Loucy (cell line): ENCODE data around the gene TSLP.

Source experiments
- H2AFZ ChIP-seq: fragments of 200-600 bp; sonication (generic); 2 replicates; pipeline ENCODE4 v1.6.0; 2016; ENCODE audit warnings: antibody characterized with exemption, mild to moderate bottlenecking, low read length, moderate library complexity
- H3F3A ChIP-seq: fragments of 200-600 bp; 2 replicates; pipeline ENCODE4 v1.6.0; 2016; ENCODE audit warnings: antibody characterized with exemption, low read depth, mild to moderate bottlenecking
- H3K27me3 ChIP-seq: fragments of 200-600 bp; sonication (generic); 2 replicates; pipeline ENCODE4 v1.6.1; 2014; ENCODE audit warnings: low read length, mild to moderate bottlenecking; ENCODE audit not compliant: insufficient read depth, poor library complexity, severe bottlenecking
- H3K36me3 ChIP-seq: fragments of 200-600 bp; sonication (generic); 2 replicates; pipeline ENCODE4 v1.6.1; 2016; ENCODE audit warnings: low read length; ENCODE audit not compliant: insufficient read depth
- H3K4me1 ChIP-seq: fragments of 200-600 bp; sonication (generic); 2 replicates; pipeline ENCODE4 v1.5.1; 2014; ENCODE audit warnings: low read length, mild to moderate bottlenecking; ENCODE audit not compliant: insufficient read depth, poor library complexity, severe bottlenecking
- H3K4me2 ChIP-seq: fragments of 200-600 bp; sonication (generic); 2 replicates; pipeline ENCODE4 v1.6.0; 2014; ENCODE audit warnings: antibody characterized with exemption, low read length, low read depth, mild to moderate bottlenecking; ENCODE audit not compliant: poor library complexity, severe bottlenecking
- H3K4me3 ChIP-seq: fragments of 200-600 bp; sonication (generic); 2 replicates; pipeline ENCODE4 v1.5.1; 2014; ENCODE audit warnings: low read length, mild to moderate bottlenecking, mixed read lengths; ENCODE audit not compliant: poor library complexity, severe bottlenecking
- H3K79me2 ChIP-seq: fragments of 200-600 bp; sonication (generic); 2 replicates; pipeline ENCODE4 v1.6.1; 2014; ENCODE audit warnings: low read length; ENCODE audit not compliant: insufficient read depth
- H3K9ac ChIP-seq: fragments of 200-600 bp; sonication (generic); 2 replicates; pipeline ENCODE4 v1.6.0; 2014; ENCODE audit warnings: mild to moderate bottlenecking, low read depth, low read length, moderate library complexity; ENCODE audit not compliant: poor library complexity, severe bottlenecking
- H3K9me2 ChIP-seq: fragments of 200-600 bp; sonication (generic); replicated peaks from 2 replicates; pipeline ENCODE4 v1.6.1; 2016; ENCODE audit warnings: low read depth, low read length, mixed read lengths
- H3K9me3 ChIP-seq: fragments of 200-600 bp; sonication (generic); 2 replicates; pipeline ENCODE4 v1.6.1; 2014; ENCODE audit warnings: mild to moderate bottlenecking, antibody characterized with exemption, low read length, low read depth; ENCODE audit not compliant: insufficient read depth
- H4K20me1 ChIP-seq: fragments of 200-600 bp; sonication (generic); 2 replicates; pipeline ENCODE4 v1.6.0; 2014; ENCODE audit warnings: antibody characterized with exemption, low read length, mild to moderate bottlenecking; ENCODE audit not compliant: insufficient read depth, poor library complexity, severe bottlenecking
- CTCF ChIP-seq: fragments of 200-600 bp; sonication (generic); conservative IDR thresholded peaks from 2 replicates; pipeline ENCODE4 v1.5.1; 2014; ENCODE audit warnings: mild to moderate bottlenecking, antibody characterized with exemption, low read length
- EZH2phosphoT487 ChIP-seq: fragments of 200-600 bp; IDR thresholded peaks from 2 replicates; pipeline ENCODE4 v1.6.1; 2018; ENCODE audit warnings: antibody characterized with exemption, mild to moderate bottlenecking, moderate library complexity, borderline replicate concordance

The TSLP gene

GRCh38 chr5:111099058-111099778, 27.7 kb downstream of the TSLP start:
- Histone ChIP-seq H3K9ac (no peak overlapping the region), H3K27me3 (no peaks in the 10 kb centered on the region), H4K20me1 (peaks cover 6% of the 10 kb centered on the region), H3F3A (no peaks in the 10 kb centered on the region), H2AFZ (no peak overlapping the region), H3K9me2 (no peaks in the 10 kb centered on the region), H3K9me3 (no peaks in the 10 kb centered on the region), H3K79me2 (peaks cover 15% of the 10 kb centered on the region), H3K4me3 (no peak overlapping the region), H3K4me1 (peaks cover 9% of the 10 kb centered on the region), H3K36me3 (peaks cover 39% of the 10 kb centered on the region; the same call in 1 of the 2 replicates), H3K4me2 (no peak overlapping the region)
- TF ChIP-seq EZH2phosphoT487, result no peak
- TF ChIP-seq CTCF, result no peak

GRCh38 chr5:111106320-111106948, 34.9 kb downstream of the TSLP start:
- H3K79me2 ChIP-seq, result no peaks in the 10 kb centered on the region
- TF ChIP-seq CTCF (no peak), EZH2phosphoT487 (no peak)

GRCh38 chr5:111107371-111107770, 35.9 kb downstream of the TSLP start:
- Histone ChIP-seq H3K79me2 (no peaks in the 10 kb centered on the region), H4K20me1 (no peaks in the 10 kb centered on the region), H3F3A (no peaks in the 10 kb centered on the region), H3K4me2 (no peak overlapping the region), H3K9me3 (no peaks in the 10 kb centered on the region), H3K4me1 (no peaks in the 10 kb centered on the region), H2AFZ (no peak overlapping the region), H3K9ac (no peak overlapping the region), H3K4me3 (no peak overlapping the region), H3K9me2 (no peaks in the 10 kb centered on the region), H3K27me3 (no peaks in the 10 kb centered on the region), H3K36me3 (peaks cover 70% of the 10 kb centered on the region; the same call in 1 of the 2 replicates)
- TF ChIP-seq EZH2phosphoT487 (no peak), CTCF (no peak)

More at GRCh38 chr5:111106320-111106948, 34.9 kb downstream of the TSLP start:
- Histone ChIP-seq H3F3A (no peaks in the 10 kb centered on the region), H3K9me3 (no peaks in the 10 kb centered on the region), H3K36me3 (peaks cover 72% of the 10 kb centered on the region; the same call in 1 of the 2 replicates), H4K20me1 (no peaks in the 10 kb centered on the region), H3K4me3 (no peak overlapping the region), H2AFZ (no peak overlapping the region), H3K9ac (no peak overlapping the region), H3K9me2 (no peaks in the 10 kb centered on the region), H3K4me1 (no peaks in the 10 kb centered on the region), H3K4me2 (no peak overlapping the region), H3K27me3 (no peaks in the 10 kb centered on the region)
